Measurements from ENCODE around the gene MED13. TPM values are rescaled to one million over a fixed set of nuclear protein-coding genes. Genes with fewer than 3 reads are reported as not detected.

The MED13 gene
- total RNA-seq, 2 experiments from 2014 or later = 40.3 to 40.6 TPM

DNA sequence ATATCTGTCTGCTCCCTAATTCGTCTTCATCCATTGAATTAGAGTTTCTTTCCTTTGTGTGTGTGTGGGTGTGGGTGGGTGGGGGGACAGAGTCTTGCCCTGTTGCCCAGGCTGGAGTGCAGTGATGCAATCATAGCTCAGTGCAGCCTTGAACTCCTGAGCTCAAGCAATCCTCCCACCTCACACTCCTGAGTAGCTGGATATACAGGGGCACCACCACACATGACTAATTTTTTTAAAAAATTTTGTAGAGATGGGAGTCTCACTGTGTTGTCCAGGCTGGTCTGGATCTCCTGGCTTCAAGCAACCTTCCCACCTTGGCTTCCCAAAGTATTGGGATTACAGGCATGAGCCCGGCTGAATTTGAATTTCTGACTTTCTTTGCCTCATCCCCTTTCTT lies 34.5 kb upstream of the MED13 start:
- POLR2A ChIA-PET = no interaction called here
- Mint-ChIP-seq H3K9me3 (no peaks in the 10 kb centered on the region), H3K36me3 (no peaks in the 10 kb centered on the region), H3K27ac (no peak overlapping the region), H3K4me1 (ENCODE audit: low read depth) (peaks cover 11% of the 10 kb centered on the region), H3K4me3 (no peak overlapping the region), H3K27me3 (no peaks in the 10 kb centered on the region)
- CTCF ChIA-PET = interaction anchor here (2.1 kb wide), 1 partner anchor 10 kb away, joined by 9 read pairs; no protein-coding TSS in a partner anchor
- DNase-seq = no peak
- intact Hi-C loops (cut with micrococcal nuclease) = loop anchor here (2.0 kb wide), 1 partner anchor 15 kb away; no protein-coding TSS in a partner anchor

GRCh38 chr17:62098623-62099231 lies 33.6 kb upstream of the MED13 start:
- ChIA-PET POLR2A (no interaction called here), CTCF (interaction anchor here (1.1 to 2.1 kb wide), 3 partner anchors 11 to 262 kb away, joined by 3 to 9 read pairs (median 3); no protein-coding TSS in a partner anchor)
- intact Hi-C loops (cut with micrococcal nuclease) = loop anchor here (2.0 kb wide), 1 partner anchor 14 kb away; no protein-coding TSS in a partner anchor
- Mint-ChIP-seq H3K9me3 (no peaks in the 10 kb centered on the region), H3K27ac (peak overlapping the region; percentile 30), H3K27me3 (no peaks in the 10 kb centered on the region), H3K4me1 (ENCODE audit: low read depth) (peaks cover 17% of the 10 kb centered on the region), H3K4me3 (no peak overlapping the region), H3K36me3 (no peaks in the 10 kb centered on the region)
- peak; percentile 28 for DNase-seq

DNA sequence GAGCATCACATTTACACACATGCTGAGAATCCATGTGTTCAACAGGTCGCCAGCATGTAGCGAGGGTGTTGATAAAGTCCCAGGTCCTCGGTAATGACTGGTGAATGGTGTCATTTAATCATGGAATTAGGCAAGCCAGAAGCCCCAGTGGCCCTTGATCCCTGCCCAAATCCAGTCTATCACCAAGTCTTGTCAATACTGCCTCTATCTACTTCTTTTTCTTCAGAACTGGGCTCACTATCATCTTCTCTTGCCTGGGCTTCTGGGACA lies 31.3 kb upstream of the MED13 start:
- ChIA-PET CTCF (no interaction called here), POLR2A (no interaction called here)
- no peaks in the 10 kb centered on the region for H3K9me3 Mint-ChIP-seq
- intact Hi-C loops (cut with micrococcal nuclease) = no loop called here
- peaks cover 27% of the 10 kb centered on the region for H3K4me1 Mint-ChIP-seq (ENCODE audit: low read depth)
- no peak overlapping the region for H3K4me3 Mint-ChIP-seq
- no peak overlapping the region for H3K27ac Mint-ChIP-seq
- no peak for DNase-seq
- H3K27me3 Mint-ChIP-seq = no peaks in the 10 kb centered on the region
- H3K36me3 Mint-ChIP-seq = no peaks in the 10 kb centered on the region

DNA sequence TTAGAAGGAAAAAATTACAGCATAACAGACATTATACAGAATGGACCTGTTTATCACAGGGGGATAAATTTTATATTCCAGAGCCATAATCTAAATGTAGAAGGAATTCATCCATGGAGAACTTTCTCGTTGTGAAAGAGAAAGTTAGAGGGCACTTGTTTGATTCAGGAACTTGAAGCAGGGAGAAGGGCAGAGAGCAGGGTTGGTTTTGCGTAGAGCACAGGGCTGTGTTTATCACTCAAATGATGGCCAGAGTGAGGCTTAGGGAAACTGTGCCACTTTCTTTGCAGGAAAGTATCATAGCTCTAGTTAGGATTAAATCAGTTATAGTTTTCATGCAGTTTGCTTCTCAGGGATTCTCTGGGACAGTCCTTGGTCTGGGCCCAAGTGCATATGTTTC lies 29.1 kb upstream of the MED13 start:
- CTCF ChIA-PET = interaction anchor here (0.8 to 1.3 kb wide), 2 partner anchors 15 to 28 kb away, joined by 5 to 8 read pairs; no protein-coding TSS in a partner anchor
- no peaks in the 10 kb centered on the region for H3K9me3 Mint-ChIP-seq
- peaks cover 25% of the 10 kb centered on the region for H3K4me1 Mint-ChIP-seq (ENCODE audit: low read depth)
- H3K36me3 Mint-ChIP-seq = no peaks in the 10 kb centered on the region
- no peak overlapping the region for H3K27ac Mint-ChIP-seq
- no peak overlapping the region for H3K4me3 Mint-ChIP-seq
- H3K27me3 Mint-ChIP-seq = no peaks in the 10 kb centered on the region
- intact Hi-C loops (cut with micrococcal nuclease) = no loop called here
- no peak for DNase-seq
- POLR2A ChIA-PET = interaction anchor here (1.2 kb wide), 1 partner anchor 28 kb away, joined by 3 read pairs; no protein-coding TSS in a partner anchor

DNA sequence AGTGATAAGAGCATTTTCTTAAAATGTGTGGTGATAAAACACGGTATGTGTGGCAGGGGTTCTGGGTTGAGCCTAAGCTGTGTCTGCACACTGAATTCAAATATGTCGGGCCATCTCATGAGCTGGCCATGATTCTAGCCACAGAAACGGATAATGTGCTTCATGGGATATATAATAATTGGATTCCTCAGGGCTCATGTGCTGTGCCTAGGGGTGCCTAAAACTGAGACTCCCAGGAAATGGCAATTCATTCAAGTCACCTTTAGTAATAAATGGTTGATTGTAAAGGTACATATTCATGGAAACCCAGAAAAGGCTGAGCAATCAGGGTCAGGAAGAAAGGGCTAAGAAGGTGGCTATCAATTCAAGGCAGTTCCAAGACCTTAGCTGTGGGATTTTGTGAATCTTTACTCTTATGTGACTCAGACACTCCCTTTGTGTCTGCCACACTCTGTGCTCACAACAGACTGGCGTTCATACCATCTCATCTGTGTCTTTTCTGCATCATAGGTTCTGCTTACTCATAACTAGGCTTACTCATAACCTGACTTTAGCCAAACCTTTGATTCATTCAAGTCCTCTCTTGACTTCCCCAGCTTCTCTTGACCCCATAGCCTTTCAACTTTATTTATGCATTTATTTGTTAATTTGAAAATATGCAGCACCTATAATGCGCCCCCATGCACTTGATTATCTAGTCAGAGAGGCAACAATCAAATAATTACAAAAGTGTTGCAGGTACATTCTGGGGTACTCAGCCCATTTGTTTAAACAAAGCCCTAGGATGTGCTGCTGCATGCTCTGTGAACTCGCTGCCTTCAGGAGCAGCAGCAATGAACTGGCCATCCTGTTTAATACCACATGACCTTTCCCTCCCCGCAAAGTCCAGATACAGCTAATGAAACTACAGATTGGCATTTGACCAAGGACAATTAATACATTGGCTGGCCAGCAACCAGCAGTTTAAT lies 28.4 kb upstream of the MED13 start:
- no peak overlapping the region for H3K27ac Mint-ChIP-seq
- intact Hi-C loops (cut with micrococcal nuclease) = loop anchor here (1.0 kb wide), 3 partner anchors 8 to 29 kb away; no protein-coding TSS in a partner anchor
- POLR2A ChIA-PET = interaction anchor here (1.2 kb wide), 1 partner anchor 28 kb away, joined by 3 read pairs; no protein-coding TSS in a partner anchor
- DNase-seq = peak; percentile 56
- H3K36me3 Mint-ChIP-seq = no peaks in the 10 kb centered on the region
- H3K4me1 Mint-ChIP-seq (ENCODE audit: low read depth) = peaks cover 18% of the 10 kb centered on the region
- no peaks in the 10 kb centered on the region for H3K27me3 Mint-ChIP-seq
- CTCF ChIA-PET = interaction anchor here (0.8 to 1.3 kb wide), 2 partner anchors 16 to 27 kb away, joined by 5 to 8 read pairs; no protein-coding TSS in a partner anchor
- H3K4me3 Mint-ChIP-seq = no peak overlapping the region
- no peaks in the 10 kb centered on the region for H3K9me3 Mint-ChIP-seq

GRCh38 chr17:62092784-62093183 lies 27.7 kb upstream of the MED13 start:
- ChIA-PET CTCF (interaction anchor here (0.8 to 1.3 kb wide), 2 partner anchors 17 kb away, joined by 4 to 8 read pairs; no protein-coding TSS in a partner anchor), POLR2A (interaction anchor here (1.2 kb wide), 1 partner anchor 27 kb away, joined by 3 read pairs; no protein-coding TSS in a partner anchor)
- no peaks in the 10 kb centered on the region for H3K9me3 Mint-ChIP-seq
- no peak overlapping the region for H3K4me3 Mint-ChIP-seq
- no peaks in the 10 kb centered on the region for H3K36me3 Mint-ChIP-seq
- intact Hi-C loops (cut with micrococcal nuclease) = loop anchor here (1.0 kb wide), 3 partner anchors 7 to 28 kb away; no protein-coding TSS in a partner anchor
- no peak overlapping the region for H3K27ac Mint-ChIP-seq
- H3K27me3 Mint-ChIP-seq = no peaks in the 10 kb centered on the region
- no peak for DNase-seq
- peaks cover 16% of the 10 kb centered on the region for H3K4me1 Mint-ChIP-seq (ENCODE audit: low read depth)

DNA sequence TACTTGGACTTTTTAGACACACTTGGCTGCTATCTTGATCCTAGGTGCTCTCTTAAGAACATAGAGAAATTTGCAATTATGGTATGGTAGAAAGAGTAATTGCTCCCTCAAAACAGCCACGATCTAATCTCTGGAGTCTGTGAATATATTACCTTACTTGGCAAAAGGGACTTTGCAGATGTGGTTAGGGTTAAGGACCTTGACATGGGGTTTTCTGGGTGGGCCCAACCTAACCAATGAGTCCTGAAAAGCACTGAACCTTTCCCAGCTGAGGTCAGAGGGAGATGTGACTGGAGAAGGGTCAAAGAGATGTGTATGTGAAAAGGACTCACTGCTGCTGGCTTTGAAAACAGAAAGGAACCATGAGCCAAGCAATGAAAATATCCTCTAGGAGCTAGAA lies 26.7 kb upstream of the MED13 start:
- POLR2A ChIA-PET = no interaction called here

DNA sequence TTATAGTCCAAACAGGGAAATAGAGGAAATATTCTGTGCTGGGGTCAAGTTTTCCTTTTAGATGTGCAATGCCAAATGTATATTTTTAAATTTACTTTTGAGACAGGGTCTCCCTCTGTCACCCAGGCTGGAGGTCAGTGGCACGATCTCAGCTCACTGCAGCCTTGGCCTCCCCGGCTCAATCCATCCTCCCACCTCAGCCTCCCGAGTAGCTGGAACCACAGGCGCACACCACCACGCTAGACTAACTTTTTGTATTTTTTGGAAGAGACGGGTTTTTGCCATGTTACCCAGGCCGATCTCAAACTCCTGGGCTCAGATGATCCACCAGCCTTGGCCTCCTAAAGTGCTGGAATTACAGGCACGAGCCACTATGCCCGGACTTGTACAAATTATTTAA lies 25.8 kb upstream of the MED13 start:
- Mint-ChIP-seq H3K4me1 (ENCODE audit: low read depth) (peaks cover 21% of the 10 kb centered on the region), H3K36me3 (no peaks in the 10 kb centered on the region), H3K4me3 (no peak overlapping the region), H3K9me3 (no peaks in the 10 kb centered on the region), H3K27me3 (no peaks in the 10 kb centered on the region), H3K27ac (no peak overlapping the region)
- CTCF ChIA-PET = no interaction called here
- intact Hi-C loops (cut with micrococcal nuclease) = no loop called here
- DNase-seq = no peak
- POLR2A ChIA-PET = no interaction called here

More for the DNA sequence above, 26.7 kb upstream of the MED13 start:
- Mint-ChIP-seq H3K27ac (no peak overlapping the region), H3K36me3 (no peaks in the 10 kb centered on the region), H3K9me3 (no peaks in the 10 kb centered on the region), H3K4me3 (no peak overlapping the region), H3K27me3 (no peaks in the 10 kb centered on the region), H3K4me1 (ENCODE audit: low read depth) (peaks cover 16% of the 10 kb centered on the region)
- DNase-seq = no peak
- CTCF ChIA-PET = interaction anchor here (0.6 to 0.8 kb wide), 2 partner anchors 18 to 22 kb away, joined by 3 to 4 read pairs; no protein-coding TSS in a partner anchor
- intact Hi-C loops (cut with micrococcal nuclease) = no loop called here

- intact Hi-C loops (cut with micrococcal nuclease) = no loop called here
- no peak for DNase-seq
- Mint-ChIP-seq H3K27me3 (no peaks in the 10 kb centered on the region), H3K27ac (no peak overlapping the region), H3K4me3 (no peak overlapping the region), H3K4me1 (ENCODE audit: low read depth) (peaks cover 27% of the 10 kb centered on the region), H3K9me3 (no peaks in the 10 kb centered on the region), H3K36me3 (no peaks in the 10 kb centered on the region)
- POLR2A ChIA-PET = no interaction called here
- CTCF ChIA-PET = interaction anchor here (0.6 kb wide), 1 partner anchor 1828 kb away, joined by 3 read pairs; the partner anchor contains the start of gene GH1
Measured at GRCh38 chr17:62090021-62090824, 25.1 kb upstream of the MED13 start.

DNA sequence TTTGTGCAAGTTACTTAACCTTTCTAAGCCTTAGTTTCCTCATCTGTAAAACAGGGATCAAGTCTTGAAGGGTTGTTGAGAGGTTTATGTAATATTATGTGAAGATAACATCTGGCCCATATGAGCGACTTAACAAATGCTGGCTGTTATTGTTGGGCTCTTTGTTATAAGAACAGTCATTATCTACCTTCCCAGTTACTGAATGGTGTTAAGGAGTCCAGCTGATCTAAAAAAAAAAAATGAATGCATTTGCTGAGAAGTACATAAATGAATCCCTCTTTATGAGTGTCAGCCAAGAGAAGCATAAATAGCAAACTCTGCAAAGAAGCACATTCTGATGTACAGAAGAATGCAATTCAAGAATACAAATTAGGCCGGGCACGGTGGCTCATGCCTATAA lies 24.3 kb upstream of the MED13 start:
- H3K27ac Mint-ChIP-seq = no peak overlapping the region
- ChIA-PET POLR2A (no interaction called here), CTCF (no interaction called here)
- no peak overlapping the region for H3K4me3 Mint-ChIP-seq
- DNase-seq = no peak
- no peaks in the 10 kb centered on the region for H3K27me3 Mint-ChIP-seq
- intact Hi-C loops (cut with micrococcal nuclease) = no loop called here
- no peaks in the 10 kb centered on the region for H3K9me3 Mint-ChIP-seq
- H3K36me3 Mint-ChIP-seq = no peaks in the 10 kb centered on the region
- peaks cover 36% of the 10 kb centered on the region for H3K4me1 Mint-ChIP-seq (ENCODE audit: low read depth)

DNA sequence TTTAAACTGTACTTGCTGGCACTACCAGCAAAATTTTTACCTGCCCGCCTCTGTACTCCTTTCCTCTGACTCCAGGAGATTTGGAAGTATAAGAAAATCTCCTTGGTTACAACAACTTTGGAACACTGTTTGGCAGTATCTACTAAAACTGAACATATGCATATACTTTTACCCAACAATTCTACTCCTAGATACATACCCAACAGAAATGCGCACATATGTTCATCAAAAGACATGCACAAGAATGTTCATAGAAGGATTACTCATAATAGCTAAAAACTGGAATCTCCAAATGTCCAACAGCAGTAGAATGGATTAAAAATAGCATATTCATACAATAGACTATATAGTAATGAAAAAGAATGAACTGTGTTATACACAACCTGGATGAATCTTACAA lies 21.7 kb upstream of the MED13 start:
- H3K4me1 Mint-ChIP-seq (ENCODE audit: low read depth) = peaks cover 21% of the 10 kb centered on the region
- no peaks in the 10 kb centered on the region for H3K27me3 Mint-ChIP-seq
- H3K9me3 Mint-ChIP-seq = no peaks in the 10 kb centered on the region
- no peak overlapping the region for H3K27ac Mint-ChIP-seq
- no peak for DNase-seq
- ChIA-PET POLR2A (no interaction called here), CTCF (interaction anchor here (0.9 kb wide), 1 partner anchor 21 kb away, joined by 4 read pairs; no protein-coding TSS in a partner anchor)
- H3K4me3 Mint-ChIP-seq = no peak overlapping the region
- intact Hi-C loops (cut with micrococcal nuclease) = no loop called here
- H3K36me3 Mint-ChIP-seq = no peaks in the 10 kb centered on the region
